Ramos (cell line): Measurements from ENCODE around the gene MRPL58.
"Not testable (repeated sequence)": the region's sequence is repeated elsewhere in the genome, so short reads cannot be mapped to it uniquely, and the experiment has no call there.

Source experiments
- in situ Hi-C: fragments of 300-500 bp; cut with MboI; formaldehyde crosslinking; loops from one replicate; pipeline ENCODE4 v1.14.3; 2022; ENCODE audit warnings: low sequenced_read_pairs; ENCODE audit not compliant: unreplicated experiment

The MRPL58 gene

DNA sequence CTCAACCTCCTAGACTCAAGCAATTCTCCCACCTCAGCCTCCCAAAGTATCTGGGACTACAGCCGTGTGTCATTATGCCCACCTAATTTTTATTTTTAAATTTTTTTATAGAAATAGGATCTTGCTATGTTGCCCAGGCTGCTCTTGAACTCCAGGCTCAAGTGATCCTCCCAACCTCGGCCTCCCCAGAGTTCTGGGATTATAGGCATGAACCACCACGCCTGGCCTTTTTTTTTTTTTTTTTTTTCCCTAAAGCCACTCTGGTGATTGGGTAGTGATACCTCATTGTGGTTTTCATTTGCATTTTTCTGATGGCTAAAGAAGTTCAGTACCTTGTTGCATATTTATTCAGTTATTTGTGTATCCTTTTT, 26.3 kb upstream of the MRPL58 start:
- in situ Hi-C loops = no loop called here

DNA sequence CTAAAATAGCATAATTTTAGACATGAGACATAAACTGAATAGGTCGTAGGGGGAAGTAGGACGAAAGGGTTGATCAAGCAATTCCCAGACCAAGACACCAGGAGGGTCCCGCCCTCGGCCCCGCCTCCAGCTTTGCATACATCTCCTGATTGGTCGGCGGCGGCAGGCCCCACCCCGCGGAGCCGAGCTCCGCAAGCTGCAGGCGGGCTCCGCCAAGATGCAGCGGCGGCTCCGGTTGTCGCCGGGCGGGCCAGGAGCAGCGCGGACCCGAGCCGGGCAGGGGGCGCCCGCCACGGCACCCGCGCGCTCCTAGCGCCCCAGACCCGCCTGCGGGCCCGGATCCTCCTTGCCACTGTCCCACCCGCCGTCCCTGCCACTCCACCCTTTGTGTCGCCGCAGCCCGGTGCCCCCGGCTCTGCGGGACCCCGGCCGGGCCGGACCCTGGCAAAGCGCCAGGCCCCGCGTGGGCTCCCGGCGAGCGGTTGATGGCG, 25.0 kb upstream of the MRPL58 start, which contains the start of gene CDR2L:
Gene CDR2L, plus strand, starts transcription at position 215 of the 491 bp plus-strand sequence. CDS start 412 bp downstream, outside the sequence.
- in situ Hi-C loops = no loop called here

DNA sequence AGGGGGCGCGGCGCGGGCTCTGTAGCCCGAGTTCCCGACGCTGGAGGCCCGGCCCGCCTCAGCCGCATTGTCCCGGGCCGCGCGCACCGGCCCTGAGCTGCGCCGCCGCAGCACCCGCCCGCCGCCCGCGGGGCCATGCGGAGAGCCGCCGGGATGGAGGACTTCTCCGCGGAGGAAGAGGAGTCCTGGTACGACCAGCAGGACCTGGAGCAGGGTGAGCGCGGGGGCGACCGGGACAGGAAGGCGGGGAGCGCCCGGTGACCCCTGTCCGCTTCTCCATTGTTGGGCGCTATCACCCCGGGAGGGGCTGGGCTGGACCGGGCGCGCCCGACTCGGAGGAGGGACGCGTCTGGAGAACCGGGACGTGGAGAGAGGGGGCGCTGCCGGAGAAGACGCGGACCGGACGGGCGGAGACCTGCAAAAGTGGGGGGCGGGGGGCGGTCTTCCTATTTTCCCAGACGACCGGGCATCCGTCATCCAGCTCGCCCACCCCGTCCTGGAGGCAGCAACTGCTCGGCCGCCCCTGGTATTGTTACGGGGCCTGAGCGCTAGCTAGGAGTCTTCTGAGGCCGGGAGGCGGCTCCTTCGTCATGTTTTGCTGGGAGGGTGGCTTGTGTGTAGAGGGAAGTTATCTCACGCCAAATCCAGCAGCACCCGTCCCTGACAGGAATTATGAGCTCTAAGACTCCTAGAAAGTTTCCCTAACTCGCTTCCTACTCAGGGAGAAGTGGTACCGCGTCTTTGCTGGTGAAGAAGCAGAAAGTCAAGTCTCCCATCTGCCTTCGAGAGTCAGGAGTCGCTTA, 24.4 kb upstream of the MRPL58 start:
- in situ Hi-C loops = no loop called here

DNA sequence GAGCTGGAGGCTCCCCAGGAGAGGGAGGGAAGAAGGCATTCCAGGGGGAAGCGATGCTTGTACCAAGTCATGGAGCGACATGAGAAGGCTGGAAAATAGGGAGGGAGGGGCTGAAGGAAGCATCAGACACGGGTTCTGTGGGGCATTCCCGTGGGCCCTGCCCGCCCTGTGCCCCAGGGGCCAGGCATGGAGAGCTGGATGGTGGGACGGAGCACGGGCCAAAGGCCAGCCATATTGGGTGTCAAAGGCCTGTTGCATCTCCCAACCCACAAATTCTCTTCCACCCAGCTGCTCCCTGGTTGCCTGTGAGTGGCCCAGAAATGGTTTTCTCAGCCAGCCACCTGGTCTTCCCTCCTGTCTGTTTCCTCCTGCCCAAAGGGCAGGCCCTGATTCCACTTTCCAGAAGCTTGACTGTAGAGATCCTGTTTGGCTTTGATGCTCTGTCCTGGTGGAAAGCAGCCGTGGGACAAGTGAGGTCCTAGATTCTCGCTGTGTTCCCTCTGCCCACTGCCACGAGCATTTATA, 21.8 kb upstream of the MRPL58 start:
- in situ Hi-C loops = no loop called here

DNA sequence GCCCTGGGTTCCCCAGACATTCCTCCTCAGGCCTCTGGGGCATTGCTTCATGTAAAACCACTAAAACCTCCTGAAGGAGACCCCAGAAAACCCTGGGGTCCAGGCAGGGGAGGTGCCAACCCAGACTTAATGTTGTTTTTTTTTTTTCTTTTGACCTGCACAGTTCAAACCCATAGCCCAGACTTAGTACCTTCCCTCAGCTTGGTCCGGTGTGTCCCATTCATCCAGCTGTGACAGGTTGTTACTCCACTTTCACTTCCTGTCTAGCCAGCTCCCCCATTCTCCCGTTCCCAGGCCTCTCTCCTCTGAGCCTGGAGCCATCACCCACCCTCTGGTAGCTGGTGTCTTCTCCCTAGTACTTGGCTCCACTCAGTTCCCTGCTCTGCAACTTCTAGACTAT, 20.2 kb upstream of the MRPL58 start:
- in situ Hi-C loops = no loop called here

DNA sequence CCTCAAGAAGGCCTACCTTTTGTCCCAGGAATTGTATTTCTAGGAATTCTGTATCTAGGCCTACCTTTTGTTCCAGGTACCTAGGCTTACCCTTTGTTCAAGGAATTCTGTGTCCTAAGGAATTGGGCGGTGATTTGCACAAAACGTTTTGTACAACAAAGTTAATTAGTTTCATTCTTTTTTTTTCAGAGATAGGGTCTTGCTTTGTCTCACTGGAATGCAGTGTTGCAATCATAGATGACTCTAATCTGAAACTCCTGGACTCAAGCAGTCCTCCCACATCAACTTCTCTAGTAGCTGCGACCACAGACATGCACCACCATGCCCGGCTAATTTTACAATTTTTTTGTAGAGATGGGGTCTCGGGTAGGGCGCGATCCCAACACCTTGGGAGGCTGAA, 18.0 kb upstream of the MRPL58 start:
- in situ Hi-C loops = no loop called here

DNA sequence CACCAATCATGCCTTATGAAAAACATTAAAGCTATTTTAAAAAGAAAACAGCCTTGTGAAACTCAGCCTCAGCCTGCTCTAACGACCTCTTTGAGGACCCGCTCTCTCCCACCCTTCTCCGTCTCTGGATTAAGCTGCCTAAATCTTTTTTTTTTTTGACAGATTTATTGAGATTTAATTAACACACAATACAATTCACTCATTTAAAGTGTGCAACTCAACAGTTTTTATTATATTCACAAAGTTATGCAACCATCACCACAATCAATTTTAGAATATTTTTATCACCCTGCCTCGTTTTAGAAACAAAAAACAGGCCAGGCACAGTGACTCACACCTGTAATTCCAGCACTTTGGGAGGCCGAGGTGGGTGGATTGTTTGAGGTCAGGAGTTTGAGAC, 16.6 kb upstream of the MRPL58 start:
- in situ Hi-C loops = no loop called here

DNA sequence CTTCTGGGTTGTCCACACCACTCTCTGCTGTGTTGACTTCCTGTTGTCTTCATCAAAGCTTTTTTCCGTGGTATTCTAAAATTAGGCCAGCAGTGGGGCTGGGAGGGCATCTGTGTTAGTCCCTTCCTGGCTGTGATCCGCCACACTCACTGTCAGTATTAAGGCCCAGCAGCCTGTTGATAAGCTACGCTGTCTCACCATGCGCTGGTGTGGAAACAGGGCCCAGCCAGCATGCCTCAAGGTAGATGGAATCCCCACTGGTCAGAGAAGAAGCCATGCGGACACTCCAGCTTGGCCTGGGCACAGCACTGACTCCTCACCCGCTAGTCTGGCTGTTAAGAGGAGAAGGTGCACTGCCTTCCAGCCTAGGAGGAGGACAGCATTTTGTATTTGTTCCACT, 13.7 kb upstream of the MRPL58 start:
- in situ Hi-C loops = no loop called here

DNA sequence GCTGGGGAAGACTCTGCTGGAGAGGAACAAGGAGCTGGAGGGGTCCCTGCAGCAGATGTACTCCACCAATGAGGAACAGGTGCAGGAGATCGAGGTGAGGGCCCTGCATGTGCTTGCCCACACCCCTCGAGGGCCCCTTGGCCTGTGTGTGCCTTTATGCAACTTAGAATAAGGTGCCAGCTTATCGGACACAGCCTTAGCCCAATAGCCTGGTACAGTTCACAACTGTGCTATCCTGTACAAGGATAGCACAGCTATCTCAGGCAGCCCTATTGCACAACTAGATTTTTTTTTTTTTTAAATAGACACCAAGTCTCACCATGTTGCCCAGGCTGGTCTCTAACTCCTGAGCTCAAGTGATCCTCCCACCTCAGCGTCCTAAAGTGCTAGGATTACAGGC, 12.9 kb upstream of the MRPL58 start:
- in situ Hi-C loops = no loop called here

DNA sequence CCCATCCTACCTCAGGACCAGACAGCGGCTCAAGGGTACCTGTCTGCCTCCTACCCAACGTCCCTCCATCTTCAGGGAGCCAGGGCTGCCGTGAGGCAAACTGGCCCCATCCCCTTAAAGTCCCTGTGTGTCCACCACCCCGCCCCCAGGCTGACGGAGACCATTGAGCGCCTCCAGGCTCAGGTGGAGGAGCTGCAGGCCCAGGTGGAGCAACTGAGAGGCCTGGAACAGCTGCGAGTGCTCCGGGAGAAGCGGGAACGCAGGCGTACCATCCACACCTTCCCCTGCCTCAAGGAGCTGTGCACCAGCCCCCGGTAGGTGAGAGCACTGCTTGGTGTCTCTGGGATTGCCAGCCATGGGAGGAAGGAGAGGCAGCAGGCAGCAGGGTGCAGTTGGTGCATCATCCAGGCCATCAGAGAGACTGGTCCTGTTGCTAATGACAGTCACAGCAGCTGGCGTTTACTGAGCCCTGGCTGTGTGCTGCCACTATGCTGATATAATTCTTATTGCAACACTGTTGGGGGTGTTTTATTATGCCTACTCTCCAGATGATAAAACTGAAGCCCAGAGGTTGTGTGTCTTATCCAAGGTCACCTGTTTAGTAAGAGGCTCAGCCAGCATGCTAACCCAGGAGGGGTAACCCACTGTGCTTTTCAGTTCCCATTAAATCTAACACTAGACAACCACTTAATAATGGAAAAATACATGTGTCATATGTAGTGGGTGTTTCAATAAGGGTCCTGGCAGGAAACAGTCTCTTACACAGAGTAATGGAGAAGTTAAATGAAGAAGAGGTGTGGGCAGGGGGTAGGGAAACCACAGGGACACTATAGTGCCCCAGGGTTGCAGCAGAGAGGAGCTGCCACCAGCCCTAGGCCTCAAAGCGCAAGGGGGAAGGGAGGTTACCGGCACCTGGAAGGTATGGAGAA, 10.3 kb upstream of the MRPL58 start:
- in situ Hi-C loops = no loop called here

DNA sequence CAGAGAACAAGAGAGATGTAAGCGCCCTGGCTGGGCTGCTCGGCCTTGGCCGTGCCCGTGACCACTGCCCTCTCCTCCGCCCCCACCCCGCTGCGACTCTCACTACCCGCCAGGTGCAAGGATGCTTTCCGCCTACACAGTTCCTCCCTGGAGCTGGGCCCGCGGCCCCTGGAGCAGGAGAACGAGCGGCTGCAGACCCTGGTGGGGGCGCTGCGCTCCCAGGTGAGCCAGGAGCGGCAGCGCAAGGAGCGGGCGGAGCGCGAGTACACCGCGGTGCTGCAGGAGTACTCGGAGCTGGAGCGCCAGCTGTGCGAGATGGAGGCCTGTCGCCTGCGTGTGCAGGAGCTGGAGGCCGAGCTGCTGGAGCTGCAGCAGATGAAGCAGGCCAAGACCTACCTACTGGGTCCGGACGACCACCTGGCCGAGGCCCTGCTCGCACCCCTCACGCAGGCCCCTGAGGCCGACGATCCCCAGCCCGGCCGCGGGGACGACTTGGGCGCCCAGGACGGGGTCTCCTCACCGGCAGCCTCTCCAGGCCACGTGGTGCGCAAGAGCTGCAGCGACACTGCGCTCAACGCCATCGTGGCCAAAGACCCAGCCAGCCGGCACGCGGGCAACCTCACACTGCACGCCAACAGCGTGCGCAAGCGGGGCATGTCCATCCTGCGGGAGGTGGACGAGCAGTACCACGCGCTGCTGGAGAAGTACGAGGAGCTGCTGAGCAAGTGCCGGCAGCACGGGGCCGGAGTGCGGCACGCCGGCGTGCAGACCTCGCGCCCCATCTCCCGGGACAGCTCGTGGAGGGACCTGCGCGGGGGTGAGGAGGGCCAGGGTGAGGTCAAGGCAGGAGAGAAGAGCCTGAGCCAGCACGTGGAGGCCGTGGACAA, 9.2 kb upstream of the MRPL58 start:
- in situ Hi-C loops = no loop called here

DNA sequence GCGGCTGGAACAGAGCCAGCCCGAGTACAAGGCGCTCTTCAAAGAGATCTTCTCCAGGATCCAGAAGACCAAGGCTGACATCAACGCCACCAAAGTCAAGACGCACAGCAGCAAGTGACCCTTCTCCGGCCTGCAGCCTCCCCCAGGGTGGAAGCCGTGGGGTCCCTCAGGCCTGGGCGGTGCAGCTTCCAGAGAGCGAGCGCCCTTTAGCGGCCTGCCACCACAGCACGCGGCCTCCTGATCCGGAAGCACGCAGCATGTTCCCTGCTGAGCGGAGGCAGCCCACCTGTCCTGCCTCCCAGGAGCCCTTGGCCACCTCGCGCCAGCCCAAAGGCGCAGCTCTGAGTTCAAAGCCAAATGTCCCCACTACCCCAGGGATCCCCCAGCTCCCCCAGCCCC, 8.5 kb upstream of the MRPL58 start:
- in situ Hi-C loops = no loop called here

DNA sequence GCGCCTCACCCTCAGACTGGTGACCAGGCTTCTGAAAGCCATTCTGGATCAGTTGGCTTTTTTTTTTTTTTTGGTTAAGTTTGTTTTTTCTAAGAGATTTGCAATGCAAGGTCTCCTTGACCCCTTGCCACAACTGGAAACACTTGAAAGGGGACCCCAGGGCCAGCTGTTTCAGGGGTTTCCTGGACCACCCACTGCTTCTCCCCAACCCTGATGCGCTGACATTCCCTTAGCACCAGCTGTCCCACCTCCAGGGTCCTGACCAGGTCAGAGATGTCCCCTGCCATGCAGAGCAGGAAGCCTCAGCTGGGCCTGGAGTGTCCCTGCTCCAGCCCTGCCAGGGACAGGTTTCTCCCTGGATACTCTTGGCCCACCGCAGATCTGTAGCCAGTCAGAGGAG, 8.1 kb upstream of the MRPL58 start:
- in situ Hi-C loops = no loop called here

DNA sequence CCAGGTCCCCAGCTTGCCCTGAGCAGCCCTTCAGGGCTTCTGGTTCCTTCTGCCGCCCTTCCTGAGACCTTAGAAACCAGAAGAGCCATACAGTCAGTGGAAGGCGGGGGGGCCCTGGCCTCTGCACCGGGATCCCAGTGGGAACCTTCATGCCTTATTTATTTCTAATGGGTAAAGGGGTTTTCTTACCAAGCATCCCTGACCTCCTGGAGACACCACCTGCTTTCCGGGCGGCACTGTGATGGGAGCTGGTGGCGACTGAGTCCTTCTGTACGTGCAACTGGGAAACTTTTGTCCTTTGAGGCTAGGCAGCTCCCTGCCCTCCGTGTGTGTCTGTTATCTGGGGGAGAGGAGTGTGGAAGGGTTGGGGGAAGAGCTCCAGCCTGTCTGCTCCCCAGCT, 7.2 kb upstream of the MRPL58 start:
- in situ Hi-C loops = no loop called here

DNA sequence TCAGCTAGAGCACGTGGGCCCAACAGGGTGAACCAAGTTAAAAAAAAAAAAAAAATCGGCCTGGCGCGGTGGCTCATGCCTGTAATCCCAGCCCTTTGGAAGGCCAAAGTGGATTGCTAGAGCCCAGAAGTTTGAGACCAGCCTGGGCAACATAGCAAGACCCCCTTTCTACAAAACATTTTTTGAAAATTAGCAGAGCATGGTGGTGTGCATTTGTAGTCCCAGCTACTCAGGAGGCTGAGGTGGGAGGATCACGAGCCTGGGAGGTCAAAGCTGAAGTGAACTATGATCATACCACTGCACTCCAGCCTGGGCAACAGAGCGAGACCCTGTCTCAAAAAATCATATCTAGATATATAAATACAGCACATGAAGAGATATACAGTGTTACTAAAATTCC, 6.4 kb upstream of the MRPL58 start:
- in situ Hi-C loops = not testable (repeated sequence)

DNA sequence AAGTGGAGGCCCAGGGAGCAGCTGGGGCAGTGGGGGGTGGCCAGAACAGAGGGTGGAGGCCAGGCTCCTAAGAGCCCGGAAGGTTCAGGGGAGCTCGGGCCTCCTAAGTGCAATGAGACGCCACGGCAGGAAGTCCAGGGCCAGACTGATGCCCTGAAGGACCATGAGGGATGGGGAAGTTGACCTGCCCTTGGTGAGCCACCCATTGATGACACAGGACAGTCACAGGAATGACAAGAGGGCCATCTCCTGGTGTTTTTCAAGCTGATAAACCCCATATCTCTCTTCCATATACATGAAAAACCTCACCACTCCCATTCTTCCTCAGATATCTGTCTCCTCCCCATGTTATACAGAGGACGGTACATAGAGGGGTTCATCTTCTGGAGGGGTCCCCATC, 5.8 kb upstream of the MRPL58 start:
- in situ Hi-C loops = no loop called here

DNA sequence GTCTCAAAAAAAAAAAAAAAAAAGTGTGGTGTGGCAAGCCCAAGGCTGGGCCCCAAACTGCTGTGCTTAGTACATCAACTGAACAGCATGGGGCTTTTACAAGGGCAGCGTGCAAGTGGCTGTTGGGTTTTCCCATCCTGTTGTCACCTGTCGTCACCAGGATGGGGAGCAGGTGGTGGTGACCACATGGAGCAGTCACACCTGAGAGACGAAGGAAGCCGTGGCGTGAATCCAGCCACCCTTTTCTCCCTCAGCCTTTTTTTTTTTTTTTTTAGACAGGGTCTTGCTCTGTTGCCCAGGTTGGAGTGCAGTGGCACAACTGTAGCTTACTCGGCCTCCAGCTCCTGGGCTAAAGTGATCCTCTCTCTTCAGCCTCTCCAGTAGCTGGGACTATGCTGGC, 4.1 kb upstream of the MRPL58 start:
- in situ Hi-C loops = no loop called here

DNA sequence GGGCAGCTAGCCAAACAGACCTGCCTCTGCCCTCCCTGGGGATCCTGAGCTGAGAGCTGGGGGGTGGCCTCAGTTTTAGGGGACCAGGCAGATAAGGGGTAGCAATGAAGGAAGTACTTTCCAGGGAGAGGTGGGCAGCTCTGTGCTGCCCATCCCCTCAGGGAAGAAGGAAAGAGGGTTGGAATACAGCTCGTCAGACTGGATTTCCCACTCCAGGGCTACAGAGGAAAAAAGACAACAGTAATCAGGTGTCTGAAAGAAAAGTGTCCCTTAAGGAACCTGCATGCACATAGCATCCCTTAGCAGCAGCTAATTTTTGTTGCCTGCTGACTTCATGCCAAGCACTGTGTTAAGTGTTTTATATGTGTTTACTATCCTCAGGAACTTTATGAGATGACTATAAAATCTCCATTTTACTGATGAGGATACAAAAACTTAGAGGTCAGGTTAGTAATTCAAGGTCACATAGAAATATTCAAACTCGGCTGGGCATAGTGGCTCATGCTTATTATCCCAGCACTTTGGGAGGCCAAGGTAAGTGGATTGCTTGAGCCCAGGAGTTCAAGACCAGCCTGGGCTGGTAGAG, 3.2 kb upstream of the MRPL58 start:
- in situ Hi-C loops = no loop called here

DNA sequence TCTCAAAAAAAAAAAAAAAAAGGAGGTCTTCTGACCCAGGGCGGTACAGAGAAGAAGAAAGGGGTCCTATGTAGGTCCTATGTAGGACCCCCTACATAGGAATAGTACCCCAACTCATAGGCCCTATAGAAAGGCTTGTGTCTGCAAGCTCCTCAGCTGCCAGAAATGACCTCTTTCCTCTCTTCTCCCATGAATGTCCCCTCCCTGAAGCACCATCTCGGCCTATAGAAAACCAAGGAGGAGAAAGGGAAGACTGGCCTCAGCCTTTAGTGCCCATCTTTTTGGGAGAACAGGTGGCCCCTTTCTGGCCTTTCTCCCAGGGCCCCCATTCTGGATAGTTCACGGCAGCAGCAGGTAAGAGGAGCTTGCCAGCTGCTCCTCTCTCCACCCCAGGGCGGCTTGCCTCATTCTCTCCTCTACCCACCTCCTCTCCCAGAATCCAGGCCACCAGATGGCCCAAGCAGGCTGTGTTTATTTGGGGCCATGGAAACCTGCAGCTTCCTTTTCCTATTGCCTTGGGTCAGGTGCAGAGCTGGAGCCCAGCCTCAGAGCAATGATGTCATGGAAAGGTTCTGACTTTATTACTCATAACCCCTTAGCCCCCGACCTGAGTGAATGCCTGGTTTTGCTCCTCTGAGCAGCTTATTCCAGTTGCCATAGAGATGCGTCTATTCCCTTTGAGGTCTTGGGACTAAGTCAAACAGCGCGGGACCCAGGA, 1.6 kb upstream of the MRPL58 start:
- in situ Hi-C loops = no loop called here
